ENCODE measurements around the gene NLGN1.

GRCh38 chr3:173945806-173946205 lies 548.3 kb downstream of the NLGN1 start:
- no peak for TF ChIP-seq CTCF (IDR thresholded peaks at IDR 0.05; ENCODE audit: low read length)
- no peak for TF ChIP-seq EZH2 (IDR thresholded peaks at IDR 0.05; ENCODE audit: borderline replicate concordance, low read length)

All from OCI-LY1 (cell line).